Testis (tissue), 2 donors: Measurements from ENCODE around the gene U2AF2.

Experiments
- CTCF ChIP-seq, 3 experiments: fragments of 450-650 bp in 2 of 3; fragments of 200-600 bp in 1 of 3; sonication (generic) in 1 of 3; IDR thresholded peaks; one replicate each; pipeline ENCODE4 v1.5.1; 2016 to 2019; ENCODE audit warnings: antibody characterized with exemption in 3 of 3, mild to moderate bottlenecking in 2 of 3, moderate library complexity in 1 of 3
- POLR2A ChIP-seq: fragments of 450-650 bp; IDR thresholded peaks from one replicate; pipeline ENCODE4 v1.6.1; 2017; ENCODE audit warnings: antibody characterized with exemption, mild to moderate bottlenecking, moderate library complexity

GRCh38 chr19:55617426-55617825, 37.4 kb upstream of the U2AF2 start:
- TF ChIP-seq CTCF (IDR thresholded peaks at IDR 0.05) (no peak), POLR2A (no peak)
